Mesenteric fat pad (tissue), 1 donor: ENCODE results near the gene CREB3. TPM values are rescaled to one million over a fixed set of nuclear protein-coding genes. Genes with fewer than 3 reads are reported as not detected.
A peak's percentile ranks its signal among the peaks of the same experiment; 100 is the strongest.

Source experiments
- DNase-seq: peaks from one replicate; pipeline ENCODE4 v3.0.0-alpha.2; 2020; ENCODE audit warnings: low spot score
- total RNA-seq: library from RNA; stranded (reverse); fragmentation: NEBNext Ultra II Directional; extraction: Animal tissue kit (Norgen Biotek cat#: 25700); gene quantifications from one replicate; pipeline ENCODE4 v1.2.1, GENCODE V29; 2021
- donor health status: DM: yes; HTN: yes; CAD: no.

The CREB3 gene
- total RNA-seq, 1 donor from 2014 or later = 42.5 TPM

DNA sequence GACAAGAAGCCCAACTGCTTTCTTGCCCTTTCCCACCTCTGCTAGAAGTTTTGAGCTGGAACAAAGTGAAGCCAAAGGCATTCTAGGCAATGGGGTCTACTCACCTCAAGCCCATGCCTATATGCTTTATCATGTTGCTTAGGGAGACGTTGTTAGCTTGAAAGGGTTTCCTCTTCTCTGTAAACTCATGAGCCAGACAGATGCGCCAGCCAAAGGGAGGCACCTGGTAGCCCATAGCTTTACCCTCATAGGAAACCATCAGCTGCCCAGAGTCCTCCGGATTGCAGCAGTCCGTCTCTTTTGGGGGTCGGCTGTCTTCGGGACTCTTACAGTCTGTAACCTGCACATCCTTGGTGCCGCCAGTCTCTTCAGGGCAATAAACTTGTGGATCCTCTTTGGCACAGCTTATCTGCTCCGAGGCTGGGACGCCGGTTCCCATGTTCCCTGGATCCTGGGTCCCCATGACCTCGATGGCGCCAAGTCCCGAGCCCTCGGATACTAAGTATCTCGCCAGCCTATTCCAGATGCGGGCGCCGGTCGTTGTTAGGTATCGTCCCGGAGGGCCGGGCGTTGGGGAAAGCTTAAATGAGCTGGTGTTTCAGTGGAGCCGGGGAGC, 15.9 kb downstream of the CREB3 start:
- DNase-seq = no peak

DNA sequence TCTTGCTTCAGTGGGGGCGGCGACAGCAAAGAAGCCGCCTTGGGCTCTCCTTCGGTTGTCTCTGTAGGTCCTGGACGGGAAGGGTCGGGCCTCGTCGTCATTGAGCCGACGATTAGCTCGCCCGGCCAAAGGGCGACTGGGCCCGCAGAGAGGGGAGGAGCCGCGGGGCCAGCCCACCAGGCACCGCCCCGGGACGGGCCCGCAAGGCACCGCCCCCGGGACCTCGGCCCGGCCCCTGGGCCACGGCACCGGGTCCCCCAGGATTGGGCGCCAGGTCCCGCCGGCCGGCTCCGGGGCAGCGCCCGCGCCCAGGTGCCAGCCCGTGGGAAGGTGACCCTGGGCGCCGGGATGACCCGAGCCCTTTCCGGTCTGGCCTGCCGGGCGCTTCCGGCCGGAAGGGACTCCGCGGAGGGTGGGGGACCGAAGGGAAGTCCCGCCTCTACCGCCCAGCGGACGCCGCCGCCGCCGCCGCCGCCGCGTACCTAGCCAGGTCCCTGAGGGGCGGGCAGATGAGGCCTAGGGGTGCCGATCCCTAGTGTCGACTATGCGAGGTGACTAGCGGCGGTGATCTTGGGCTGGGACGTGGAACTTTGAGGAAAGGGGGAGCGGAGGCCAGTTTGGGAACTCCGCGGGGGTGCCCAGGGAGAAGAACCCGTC, 16.5 kb downstream of the CREB3 start, which contains the start of the genes GBA2 and RGP1:
Gene GBA2 (minus strand): TSS at position 371 of the 657 bp plus-strand sequence. CDS start 524 bp downstream, outside the sequence.
Gene RGP1 (plus strand): TSS at position 430 of the 657 bp plus-strand sequence. CDS start 469 bp downstream, outside the sequence.
- DNase-seq = peak; percentile 96

DNA sequence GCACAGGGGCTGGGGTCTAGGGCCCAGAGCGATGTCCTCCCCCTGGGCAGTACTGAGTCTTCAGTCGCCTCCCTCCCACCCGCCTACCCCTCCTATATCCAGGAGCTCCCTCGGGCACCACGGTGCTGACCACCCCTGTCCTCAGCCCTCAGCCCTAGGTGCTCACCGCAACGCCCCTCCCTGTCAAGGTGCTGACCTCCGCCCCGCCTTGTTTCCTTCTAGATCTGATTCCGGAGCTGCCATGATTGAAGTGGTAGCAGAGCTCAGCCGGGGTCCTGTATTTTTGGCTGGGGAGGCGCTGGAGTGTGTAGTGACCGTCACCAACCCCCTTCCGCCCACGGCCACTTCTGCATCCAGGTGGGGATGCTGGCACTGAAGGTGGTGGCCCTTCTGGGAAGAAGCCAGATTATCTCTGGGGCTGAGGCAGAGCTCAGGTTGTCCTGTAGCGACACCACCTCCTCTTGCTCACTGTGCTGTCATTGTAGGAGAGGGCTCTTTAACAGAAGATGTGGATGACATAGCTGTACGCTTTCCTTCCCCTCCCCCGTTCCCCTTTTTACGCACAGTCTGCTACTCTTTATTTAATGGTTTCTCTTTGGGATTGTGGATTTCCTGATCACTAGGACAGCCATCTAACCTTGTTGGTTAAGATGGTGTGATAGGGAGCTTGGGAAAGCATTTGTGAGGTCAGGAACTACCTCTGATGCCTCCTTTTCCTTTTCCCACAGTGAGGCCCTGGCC, 17.2 kb downstream of the CREB3 start:
- DNase-seq = no peak

DNA sequence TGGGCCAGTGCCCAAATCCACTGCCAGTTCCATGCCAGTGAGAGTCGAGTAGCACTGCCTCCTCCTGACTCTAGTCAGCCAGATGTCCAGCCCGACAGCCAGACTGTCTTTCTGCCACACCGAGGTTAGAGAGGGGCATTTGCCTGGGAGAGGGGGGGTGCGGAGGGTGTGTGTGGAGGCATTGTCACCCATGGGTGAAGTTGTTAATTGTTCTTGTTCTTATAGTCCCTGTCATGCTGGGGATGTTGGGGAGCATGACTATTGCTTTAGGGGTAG, 17.7 kb downstream of the CREB3 start:
- no peak for DNase-seq

DNA sequence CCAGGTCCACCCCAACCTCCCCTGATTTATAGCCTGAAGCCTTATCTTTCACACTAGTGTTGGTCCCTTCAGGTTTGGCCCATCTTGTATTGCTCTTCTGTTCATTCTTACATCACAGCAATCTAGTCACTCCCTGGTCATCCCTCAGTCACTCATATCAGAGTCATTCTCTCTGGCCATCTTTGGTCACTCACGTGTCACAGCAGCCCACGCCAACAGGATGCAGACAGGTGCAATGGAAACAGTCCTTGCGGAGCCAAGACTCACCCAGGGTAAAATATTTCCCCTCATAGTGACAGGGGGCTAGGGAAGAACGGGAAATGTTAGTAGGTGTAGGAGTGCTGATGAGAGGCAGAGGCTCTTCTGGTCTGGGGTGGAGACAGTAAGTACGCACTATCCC, 21.0 kb downstream of the CREB3 start:
- DNase-seq = no peak

DNA sequence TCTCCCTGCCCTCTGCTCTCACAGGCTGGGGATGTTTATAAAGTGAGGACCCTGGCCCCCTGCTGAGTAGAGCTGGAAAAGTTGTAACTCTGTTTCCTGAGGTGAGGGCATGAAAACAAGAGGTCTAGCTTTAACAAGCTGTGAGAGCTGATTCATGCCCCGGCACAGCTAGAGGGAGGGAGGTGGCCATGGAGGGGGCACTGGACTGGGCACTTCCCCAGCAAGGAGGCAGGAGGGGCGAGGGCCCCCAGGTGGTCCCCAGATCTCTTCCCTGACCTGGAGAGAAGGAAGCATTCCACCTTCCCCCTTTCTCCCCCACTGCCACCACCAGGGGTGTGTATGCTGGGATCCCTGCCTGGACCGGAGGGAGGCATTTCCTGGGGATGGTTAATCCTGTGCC, 21.8 kb downstream of the CREB3 start, which contains the start of gene MSMP:
Gene MSMP (minus strand): TSS at position 13 of the 400 bp plus-strand sequence. CDS start 147 bp downstream, outside the sequence.
- DNase-seq = no peak

DNA sequence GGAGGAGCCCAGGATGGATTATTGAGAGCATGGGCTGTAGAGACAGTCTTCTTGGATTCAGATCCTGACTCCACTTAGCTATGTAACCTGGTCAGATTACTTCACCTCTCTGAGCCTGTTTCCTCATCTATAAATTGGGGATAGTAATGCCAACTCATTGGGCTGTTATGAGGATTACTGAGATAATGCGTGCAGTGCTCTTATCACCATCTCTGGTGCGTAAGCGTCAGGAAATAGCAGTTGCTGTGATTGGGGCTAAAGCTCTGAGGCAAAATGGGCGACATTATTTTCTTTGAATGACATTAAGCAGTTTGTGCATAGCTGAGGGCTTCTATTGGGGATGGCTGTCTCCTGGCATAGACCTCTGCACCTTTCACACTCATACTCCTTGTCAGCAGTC, 22.6 kb downstream of the CREB3 start:
- DNase-seq = no peak

DNA sequence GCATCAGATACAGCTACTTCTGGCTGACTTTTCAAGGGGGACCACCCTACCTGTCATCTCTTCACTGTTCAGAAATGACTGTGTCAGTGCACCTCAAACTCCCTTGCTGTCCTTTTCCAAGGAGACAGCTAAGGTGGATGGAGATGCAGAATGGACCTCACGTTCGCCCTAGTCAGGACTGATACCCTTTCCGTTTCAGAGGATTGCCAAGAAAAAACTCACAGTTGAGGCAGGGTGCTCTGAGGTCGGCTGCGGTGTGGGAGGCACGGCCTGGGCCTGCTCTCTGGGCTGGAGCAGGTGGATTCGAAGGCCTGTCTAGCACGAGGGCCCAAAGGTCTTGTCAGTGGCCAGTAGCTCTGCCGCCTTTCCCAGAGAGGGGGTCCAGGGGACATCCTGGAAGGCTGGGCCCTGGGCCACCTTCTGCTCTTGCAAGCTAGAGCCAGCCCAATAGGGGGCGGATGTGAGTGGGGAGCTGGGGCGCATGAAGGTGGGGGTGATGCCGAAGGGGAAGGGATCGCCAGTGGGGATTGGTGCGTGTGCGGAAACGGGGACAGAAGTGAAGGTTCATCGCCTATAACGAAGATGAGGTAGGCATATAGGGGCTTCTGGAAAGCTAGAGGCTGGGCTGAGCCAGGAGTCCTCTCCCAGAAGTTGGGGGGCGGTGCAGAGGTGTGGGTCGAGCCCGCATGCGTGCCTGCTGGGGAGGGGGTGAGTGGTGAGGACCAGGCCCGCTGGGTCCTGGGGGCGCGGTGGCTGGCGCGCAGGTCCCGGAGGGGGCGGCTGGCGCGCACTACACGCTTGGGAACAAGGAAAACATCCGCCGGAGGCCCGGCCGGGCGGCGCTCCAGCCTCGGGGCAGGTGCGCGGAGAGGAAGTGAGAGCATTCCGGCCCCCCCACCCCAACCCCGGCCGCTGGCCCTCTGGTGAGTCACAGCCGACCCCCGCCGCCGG, 24.1 kb downstream of the CREB3 start:
- no peak for DNase-seq

DNA sequence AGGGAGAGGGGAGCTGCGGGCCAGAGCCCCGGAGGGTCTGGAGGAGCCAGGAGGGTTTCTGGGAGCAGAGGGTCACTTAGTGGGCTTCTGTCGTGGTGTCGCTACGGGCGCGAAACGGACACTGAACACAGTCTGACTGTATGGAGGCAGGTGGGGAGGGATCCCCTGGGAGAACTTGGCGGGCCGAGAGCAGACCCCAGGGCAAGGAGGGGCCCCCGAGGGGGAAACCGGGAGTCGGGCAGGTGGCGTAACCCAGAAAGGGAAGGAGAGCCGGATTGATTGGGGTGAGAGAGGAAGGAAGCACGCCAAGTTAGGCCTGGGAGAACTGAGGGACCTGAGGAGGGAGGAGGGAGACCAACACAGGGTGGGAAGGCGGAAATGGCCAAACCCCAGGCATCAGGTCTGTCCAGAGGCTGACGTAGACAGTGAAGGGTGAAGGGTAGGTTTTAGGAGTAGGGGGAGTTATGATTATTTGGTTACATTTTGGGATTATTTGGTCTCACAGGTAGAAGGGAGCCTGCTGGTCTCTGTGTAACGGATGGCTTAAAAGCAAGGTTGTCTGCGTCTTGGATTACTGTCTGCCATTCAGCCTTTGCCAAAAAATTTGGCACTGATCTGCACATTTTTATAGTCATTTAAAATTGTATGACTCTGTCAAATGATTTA, 24.9 kb downstream of the CREB3 start:
- DNase-seq = no peak

DNA sequence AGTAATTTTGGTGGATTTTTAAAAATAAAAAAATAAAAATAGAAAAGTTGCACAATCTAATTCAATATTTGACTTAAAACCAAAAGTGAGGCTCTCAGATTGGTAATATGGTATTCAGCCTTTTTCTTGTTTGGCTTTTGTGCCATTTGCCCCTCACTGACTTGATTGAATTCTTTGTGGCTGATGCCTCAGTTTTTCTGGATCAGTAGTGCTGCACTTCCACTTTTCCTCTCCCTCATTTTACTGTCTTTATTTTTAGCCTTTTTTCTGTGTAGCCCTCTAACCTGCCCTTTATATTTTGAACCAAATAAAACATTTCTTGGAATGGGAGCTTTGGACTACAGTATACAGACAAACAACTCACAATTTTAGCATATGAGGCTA, 25.4 kb downstream of the CREB3 start:
- DNase-seq = no peak

DNA sequence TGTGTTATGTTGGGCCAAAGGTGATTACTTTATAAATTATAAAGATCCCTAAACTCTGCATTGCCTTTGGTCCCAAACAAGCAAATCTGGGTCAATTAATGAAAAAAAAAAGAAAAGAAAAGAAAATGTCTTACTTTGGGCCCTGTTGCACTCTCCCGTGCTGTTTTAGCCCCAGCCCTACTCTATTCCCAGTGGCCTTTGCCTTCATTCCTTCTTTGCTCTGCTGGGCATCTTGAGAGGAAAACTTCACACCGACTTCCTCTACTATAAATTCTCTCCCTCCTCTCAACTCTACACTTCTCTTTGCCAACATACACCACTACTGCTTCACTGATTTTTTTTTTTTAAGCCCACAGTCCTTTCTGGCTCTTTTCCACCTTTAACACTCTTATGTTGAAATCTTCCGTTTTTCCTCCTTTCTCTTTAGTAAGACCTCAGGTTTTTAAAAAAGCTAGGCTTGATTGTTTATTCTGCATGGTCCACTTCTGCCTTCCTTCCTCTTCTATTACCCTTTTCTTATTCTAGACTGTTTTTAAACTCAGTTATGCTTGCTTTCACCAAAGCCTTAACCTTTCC, 26.1 kb downstream of the CREB3 start:
- no peak for DNase-seq

DNA sequence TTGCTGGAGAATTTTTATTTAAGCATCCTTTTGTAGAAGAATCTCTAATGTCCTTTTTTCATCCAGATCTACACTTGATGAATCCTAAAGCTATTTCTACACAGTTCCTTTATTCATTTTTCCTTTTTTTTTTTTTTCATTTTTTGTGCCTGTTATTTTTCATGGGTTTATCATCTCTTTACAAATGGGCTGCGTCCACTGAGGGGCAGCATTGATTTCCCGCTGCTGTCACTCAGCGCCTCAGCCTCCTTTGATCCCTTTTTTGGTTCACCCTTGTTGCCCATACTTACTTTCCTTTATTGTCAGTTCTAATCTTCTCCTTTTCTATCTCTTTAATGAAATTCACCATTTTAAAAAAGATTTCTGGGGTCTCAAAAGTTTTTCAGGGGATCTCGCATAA, 27.3 kb downstream of the CREB3 start:
- DNase-seq = no peak

DNA sequence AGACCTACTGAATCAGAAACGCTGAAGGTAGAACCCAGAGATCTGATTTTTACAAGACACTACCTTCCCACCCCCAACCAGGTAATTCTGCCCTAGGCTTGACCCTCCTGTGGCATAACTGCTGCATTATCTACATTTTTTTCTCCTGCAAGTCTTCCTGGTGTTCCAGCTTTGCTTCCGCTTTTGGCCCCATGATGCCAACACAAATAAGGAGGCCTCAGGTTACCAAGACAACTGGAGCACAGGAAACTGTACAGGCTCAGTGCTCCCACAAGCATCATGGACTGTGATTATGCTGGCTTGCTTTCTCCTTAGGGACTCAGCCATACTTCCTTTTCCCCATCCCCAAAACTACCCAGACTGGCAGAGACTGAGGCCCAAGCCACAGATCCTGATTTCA, 28.2 kb downstream of the CREB3 start:
- DNase-seq = no peak

DNA sequence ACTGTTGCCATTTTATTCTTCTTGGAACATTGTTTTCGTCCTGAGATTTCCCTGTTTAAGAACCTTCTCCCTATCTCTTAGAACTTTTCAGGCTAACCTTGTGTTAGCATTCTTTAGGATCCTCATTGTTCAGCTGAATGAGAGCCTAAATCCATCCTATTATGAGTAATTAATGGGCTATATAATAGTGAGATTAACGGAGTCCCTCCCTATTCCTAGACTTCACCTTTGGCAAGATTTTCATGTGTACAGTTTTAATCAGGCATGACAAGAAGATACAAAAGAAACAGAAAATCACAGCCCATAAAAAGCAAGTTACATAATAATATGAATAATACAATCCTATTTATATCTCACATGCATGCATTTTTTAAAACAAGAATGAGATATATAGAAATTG, 30.7 kb downstream of the CREB3 start:
- DNase-seq = no peak

DNA sequence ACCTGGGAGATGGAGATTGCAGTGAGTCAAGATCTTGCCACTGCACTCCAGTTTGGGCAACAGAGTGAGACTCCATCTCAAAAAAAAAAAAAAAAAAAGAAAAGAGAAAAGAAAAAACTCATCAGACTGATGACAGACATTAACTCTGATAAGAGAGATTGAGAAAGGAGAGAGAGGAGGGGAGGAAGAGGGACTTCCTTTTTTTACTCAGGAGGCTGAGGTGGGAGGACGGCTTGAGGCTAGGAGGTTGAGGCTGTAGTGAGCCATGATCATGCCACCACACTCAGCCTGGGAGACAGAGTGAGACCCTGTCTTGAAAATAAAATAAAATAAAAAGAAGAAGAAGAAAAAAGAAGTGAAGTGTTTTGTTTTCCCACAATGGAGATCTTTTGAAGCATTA, 31.3 kb downstream of the CREB3 start:
- no peak for DNase-seq

DNA sequence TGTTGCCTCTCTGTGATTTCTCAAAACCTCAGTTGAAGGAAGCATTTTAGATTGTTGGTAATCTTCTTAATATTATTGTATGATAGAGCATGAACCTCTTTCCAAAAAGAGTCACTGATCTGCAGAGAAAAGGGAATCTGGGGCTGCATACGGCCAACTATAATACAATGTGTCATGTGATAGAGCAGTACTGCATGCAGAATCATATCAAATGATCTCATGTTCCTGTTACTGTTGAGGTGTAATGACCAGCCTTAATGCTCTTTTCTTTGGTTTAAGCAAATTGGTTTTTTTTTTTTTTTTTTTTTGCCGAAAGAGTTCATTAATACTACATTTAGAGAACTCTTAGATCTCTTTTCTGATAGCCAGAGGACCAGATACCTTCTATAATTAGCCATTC, 34.5 kb downstream of the CREB3 start:
- no peak for DNase-seq

DNA sequence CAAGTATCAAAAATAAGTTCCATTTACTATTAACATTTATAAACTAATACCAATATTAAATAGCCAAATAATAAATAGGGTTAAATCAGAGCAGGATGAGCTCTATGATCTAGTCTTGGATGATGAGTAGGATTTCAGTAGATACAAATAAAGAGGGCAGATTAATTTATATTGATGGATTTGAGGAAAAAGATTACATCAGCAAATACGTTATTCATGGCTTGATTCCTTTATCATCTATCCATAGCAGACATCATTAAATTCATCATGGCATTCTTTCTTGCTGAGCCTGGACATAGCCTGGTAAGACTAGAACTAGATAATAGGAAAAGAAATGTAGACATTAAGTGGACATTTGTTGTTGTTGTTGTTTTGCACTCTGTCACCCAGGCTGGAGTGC, 35.0 kb downstream of the CREB3 start:
- no peak for DNase-seq

DNA sequence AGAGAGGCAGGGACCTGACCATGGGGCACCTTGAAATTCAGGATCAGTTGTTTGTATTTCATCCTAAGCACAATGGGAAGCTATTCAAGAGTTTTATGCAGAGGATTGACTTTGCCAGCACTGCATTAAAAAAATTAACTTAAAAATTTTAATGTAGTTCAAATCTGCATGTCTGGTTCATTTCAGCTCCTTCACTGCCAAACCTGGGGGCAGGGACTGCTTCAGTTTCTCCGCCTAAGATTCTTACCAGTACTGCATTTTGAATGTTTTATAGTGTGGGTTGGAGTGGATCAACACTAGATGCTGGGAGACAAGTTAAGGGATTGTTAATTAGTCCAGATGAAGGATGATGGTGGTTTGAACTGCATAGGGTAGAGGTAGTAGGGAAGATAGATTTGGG, 37.3 kb downstream of the CREB3 start:
- no peak for DNase-seq

DNA sequence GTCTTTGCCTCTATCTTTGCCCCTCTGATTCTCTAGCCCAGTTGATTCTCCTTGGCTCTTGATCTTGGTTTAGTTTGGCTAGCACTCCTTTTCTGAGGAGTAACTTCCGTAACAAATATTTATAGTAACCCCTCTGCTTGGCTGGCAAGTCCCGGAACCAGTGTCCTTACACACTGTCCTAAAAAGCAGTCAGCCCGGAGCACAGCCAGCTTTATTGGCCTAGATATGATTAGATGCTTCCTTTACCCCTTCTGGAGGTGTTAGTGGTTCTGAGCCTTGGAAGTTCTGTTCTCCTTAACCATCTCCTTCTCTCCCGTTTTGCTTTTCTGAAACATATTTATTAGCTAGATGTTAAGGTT, 38.6 kb downstream of the CREB3 start:
- DNase-seq = no peak

DNA sequence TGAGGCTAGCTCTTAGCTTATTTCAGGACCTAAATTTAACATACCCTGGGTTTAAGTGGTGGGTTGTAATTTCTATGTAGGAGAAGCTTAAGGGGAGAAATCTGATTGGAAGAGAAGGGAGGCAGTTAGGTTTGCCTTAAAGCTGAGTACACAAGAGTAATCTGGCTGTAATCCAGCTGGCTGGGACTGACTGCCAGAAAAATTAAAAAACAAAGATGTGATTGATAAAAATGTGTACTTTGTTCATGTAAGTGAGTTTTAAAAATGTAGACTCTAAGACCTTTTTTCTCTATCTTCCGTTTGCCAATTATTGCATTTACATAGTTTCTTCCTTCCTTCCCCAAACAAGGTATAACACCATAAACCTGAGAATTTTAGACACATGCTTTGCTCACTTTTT, 39.1 kb downstream of the CREB3 start:
- DNase-seq = no peak

DNA sequence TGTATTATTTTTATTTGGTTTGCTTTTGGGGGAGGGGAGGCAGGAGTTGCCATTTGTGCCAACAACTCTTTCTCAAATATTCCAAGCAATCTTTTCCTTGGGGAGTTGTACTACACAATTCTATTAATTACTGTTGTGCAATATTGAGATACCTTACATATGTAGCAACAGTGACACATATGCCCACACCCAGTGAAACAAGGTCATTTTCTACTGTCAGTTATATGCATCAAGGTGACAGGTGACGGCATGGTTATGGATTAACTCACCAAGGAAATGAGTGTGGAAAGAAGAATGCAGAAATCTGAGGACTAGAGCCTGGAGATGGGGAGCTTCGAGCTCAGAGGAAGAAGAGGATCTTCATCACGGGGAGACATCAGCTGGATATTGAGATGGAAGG, 39.5 kb downstream of the CREB3 start:
- DNase-seq = no peak
